Gastrocnemius medialis (tissue), 4 donors: ENCODE data around the gene SCN8A.

Source experiments
- POLR2A ChIP-seq, 2 donors: fragments of 450-650 bp; IDR thresholded peaks; one replicate each; pipeline ENCODE4 v1.6.1; 2017; ENCODE audit warnings: antibody characterized with exemption in 2 of 2, mild to moderate bottlenecking in 2 of 2, moderate library complexity in 2 of 2
- TF ChIP-seq, protein P1 (sequence below), 5 experiments: fragments of 450-650 bp in 3 of 5; fragments of 200-600 bp in 2 of 5; sonication (generic) in 2 of 5; IDR thresholded peaks in 4 of 5; conservative IDR thresholded peaks in 1 of 5; 1 replicate in 4 of 5; 2 replicates in 1 of 5; pipeline ENCODE4 v1.5.1; 2016 to 2019; ENCODE audit warnings: antibody characterized with exemption in 5 of 5, mild to moderate bottlenecking in 3 of 5, moderate library complexity in 3 of 5

DNA sequence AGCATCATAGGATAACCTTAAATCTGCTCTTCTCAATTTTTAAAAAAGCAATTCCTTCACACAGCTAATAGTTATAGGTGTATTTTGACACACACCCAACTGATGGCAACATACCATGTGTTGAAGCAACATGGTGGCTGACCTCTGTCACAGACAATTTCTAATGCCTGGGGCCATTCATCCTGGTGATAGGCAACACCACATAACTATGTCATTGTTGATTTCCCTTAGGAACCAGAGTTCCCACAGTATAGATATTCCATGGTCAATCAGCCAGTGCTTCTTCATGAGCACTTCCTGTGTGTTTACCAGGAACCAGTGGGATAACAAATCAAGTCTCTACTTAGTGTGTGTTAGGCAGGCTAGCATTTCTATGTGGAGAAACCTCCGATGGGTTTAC, 169.2 kb downstream of the SCN8A start:
- no peak for TF ChIP-seq POLR2A (IDR thresholded peaks at IDR 0.05)
- TF ChIP-seq, protein P1, sequence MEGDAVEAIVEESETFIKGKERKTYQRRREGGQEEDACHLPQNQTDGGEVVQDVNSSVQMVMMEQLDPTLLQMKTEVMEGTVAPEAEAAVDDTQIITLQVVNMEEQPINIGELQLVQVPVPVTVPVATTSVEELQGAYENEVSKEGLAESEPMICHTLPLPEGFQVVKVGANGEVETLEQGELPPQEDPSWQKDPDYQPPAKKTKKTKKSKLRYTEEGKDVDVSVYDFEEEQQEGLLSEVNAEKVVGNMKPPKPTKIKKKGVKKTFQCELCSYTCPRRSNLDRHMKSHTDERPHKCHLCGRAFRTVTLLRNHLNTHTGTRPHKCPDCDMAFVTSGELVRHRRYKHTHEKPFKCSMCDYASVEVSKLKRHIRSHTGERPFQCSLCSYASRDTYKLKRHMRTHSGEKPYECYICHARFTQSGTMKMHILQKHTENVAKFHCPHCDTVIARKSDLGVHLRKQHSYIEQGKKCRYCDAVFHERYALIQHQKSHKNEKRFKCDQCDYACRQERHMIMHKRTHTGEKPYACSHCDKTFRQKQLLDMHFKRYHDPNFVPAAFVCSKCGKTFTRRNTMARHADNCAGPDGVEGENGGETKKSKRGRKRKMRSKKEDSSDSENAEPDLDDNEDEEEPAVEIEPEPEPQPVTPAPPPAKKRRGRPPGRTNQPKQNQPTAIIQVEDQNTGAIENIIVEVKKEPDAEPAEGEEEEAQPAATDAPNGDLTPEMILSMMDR (IDR thresholded peaks at IDR 0.05 in 4 of 5, conservative IDR thresholded peaks at IDR 0.05 in 1 of 5), result no peak
